IMR-90 (cell line): ENCODE results near the gene SDK1.

ENCODE experiments used
- CEBPB ChIP-seq: IDR thresholded peaks from 2 replicates; pipeline ENCODE4 v1.6.1; 2012; ENCODE audit warnings: low read depth, low read length, improper control_type of control experiment
- CTCF ChIP-seq: conservative IDR thresholded peaks from 2 replicates; pipeline ENCODE4 v1.5.1; 2012; ENCODE audit warnings: mild to moderate bottlenecking, low read depth, low read length, improper control_type of control experiment
- FOS ChIP-seq: fragments of 150-350 bp; IDR thresholded peaks from 2 replicates; pipeline ENCODE4 v1.6.1; 2016; ENCODE audit warnings: low read depth, low read length
- MAFK ChIP-seq: IDR thresholded peaks from 2 replicates; pipeline ENCODE4 v1.6.1; 2012; ENCODE audit warnings: low read depth, low read length, improper control_type of control experiment
- MXI1 ChIP-seq: IDR thresholded peaks from 2 replicates; pipeline ENCODE4 v1.6.1; 2012; ENCODE audit warnings: low read depth, mild to moderate bottlenecking, low read length, moderate library complexity, borderline replicate concordance
- RAD21 ChIP-seq: IDR thresholded peaks from 2 replicates; pipeline ENCODE4 v1.6.1; 2012; ENCODE audit warnings: low read length, improper control_type of control experiment
- RFX5 ChIP-seq: IDR thresholded peaks from 2 replicates; pipeline ENCODE4 v1.8.0; 2012; ENCODE audit warnings: low read depth, mild to moderate bottlenecking, low read length, moderate library complexity
- TF ChIP-seq, protein P1 (sequence below): fragments of 150-350 bp; IDR thresholded peaks from 2 replicates; pipeline ENCODE4 v1.6.1; 2017; ENCODE audit warnings: mild to moderate bottlenecking, antibody characterized with exemption, low read length, low read depth

- TF ChIP-seq CTCF (no peak), MXI1 (no peak), RAD21 (no peak), MAFK (no peak), FOS (no peak), CEBPB (no peak), RFX5 (no peak)
- TF ChIP-seq, protein P1, sequence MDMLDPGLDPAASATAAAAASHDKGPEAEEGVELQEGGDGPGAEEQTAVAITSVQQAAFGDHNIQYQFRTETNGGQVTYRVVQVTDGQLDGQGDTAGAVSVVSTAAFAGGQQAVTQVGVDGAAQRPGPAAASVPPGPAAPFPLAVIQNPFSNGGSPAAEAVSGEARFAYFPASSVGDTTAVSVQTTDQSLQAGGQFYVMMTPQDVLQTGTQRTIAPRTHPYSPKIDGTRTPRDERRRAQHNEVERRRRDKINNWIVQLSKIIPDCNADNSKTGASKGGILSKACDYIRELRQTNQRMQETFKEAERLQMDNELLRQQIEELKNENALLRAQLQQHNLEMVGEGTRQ: no peak
These were observed 697.0 kb downstream of the SDK1 start for GRCh38 chr7:3998060-3998459.
